AG08396 (cell line): ENCODE results near the gene LMX1A.
A peak's percentile ranks its signal among the peaks of the same experiment; 100 is the strongest.

Source experiments
- DNase-seq: peaks from one replicate; pipeline ENCODE4 v3.0.0; 2012; ENCODE audit warnings: low spot score, mixed read lengths

LMX1A gene

GRCh38 chr1:165265196-165265838 is 91.2 kb downstream of the LMX1A start:
- no peak for DNase-seq

GRCh38 chr1:165259706-165260428 is 96.6 kb downstream of the LMX1A start:
- no peak for DNase-seq

- no peak for DNase-seq
Measured at GRCh38 chr1:165259236-165259635, 97.3 kb downstream of the LMX1A start.

- DNase-seq, result peak; percentile 55
Measured at GRCh38 chr1:165257969-165258459, 98.5 kb downstream of the LMX1A start.

GRCh38 chr1:165254896-165255625 is 101.5 kb downstream of the LMX1A start:
- no peak for DNase-seq

- DNase-seq, result no peak
Measured at GRCh38 chr1:165254376-165254775, 102.1 kb downstream of the LMX1A start.

- DNase-seq, result no peak
Measured at GRCh38 chr1:165253818-165254254, 102.7 kb downstream of the LMX1A start.

- DNase-seq, result no peak
Measured at GRCh38 chr1:165248969-165249571, 107.4 kb downstream of the LMX1A start.

- DNase-seq, result no peak
Measured at GRCh38 chr1:165241952-165242351, 114.6 kb downstream of the LMX1A start.

- DNase-seq, result no peak
Measured at GRCh38 chr1:165241321-165241720, 115.2 kb downstream of the LMX1A start.

GRCh38 chr1:165240492-165240891 is 116.0 kb downstream of the LMX1A start:
- DNase-seq, result no peak

- DNase-seq, result no peak
Measured at GRCh38 chr1:165239873-165240272, 116.6 kb downstream of the LMX1A start.

- DNase-seq, result no peak
Measured at GRCh38 chr1:165235777-165236291, 120.7 kb downstream of the LMX1A start.

GRCh38 chr1:165235155-165235776 is 121.2 kb downstream of the LMX1A start:
- no peak for DNase-seq

- no peak for DNase-seq
Measured at GRCh38 chr1:165234149-165234548, 122.4 kb downstream of the LMX1A start.

GRCh38 chr1:165228676-165229075 is 127.8 kb downstream of the LMX1A start:
- peak; percentile 22 for DNase-seq

GRCh38 chr1:165228111-165228655 is 128.3 kb downstream of the LMX1A start:
- no peak for DNase-seq

GRCh38 chr1:165226326-165226725 is 130.2 kb downstream of the LMX1A start:
- DNase-seq, result no peak

GRCh38 chr1:165225650-165226049 is 130.9 kb downstream of the LMX1A start:
- no peak for DNase-seq

- no peak for DNase-seq
Measured at GRCh38 chr1:165225062-165225461, 131.5 kb downstream of the LMX1A start.

GRCh38 chr1:165224504-165224903 is 132.0 kb downstream of the LMX1A start:
- DNase-seq, result no peak
